GM06990 (cell line): ENCODE results near the gene FBXO42.
"Not testable (repeated sequence)": the region's sequence is repeated elsewhere in the genome, so short reads cannot be mapped to it uniquely, and the experiment has no call there.

Experiments used
- DNase-seq: peaks from one replicate; pipeline ENCODE4 v3.0.0-alpha.2; 2011; ENCODE audit not compliant: insufficient read length; ENCODE audit errors: extremely low read depth
- H3K27me3 ChIP-seq: replicated peaks from 2 replicates; pipeline ENCODE4 v1.6.0; 2011; ENCODE audit warnings: low read length; ENCODE audit not compliant: control insufficient read depth, insufficient read depth
- H3K36me3 ChIP-seq: 2 replicates; pipeline ENCODE4 v1.5.1; 2011; ENCODE audit warnings: low read length; ENCODE audit not compliant: control insufficient read depth, insufficient read depth
- H3K4me3 ChIP-seq: replicated peaks from 2 replicates; pipeline ENCODE4 v1.5.1; 2011; ENCODE audit warnings: low read depth, mild to moderate bottlenecking, control low read depth, low read length
- TF ChIP-seq, protein P1 (sequence below): IDR thresholded peaks from 2 replicates; pipeline ENCODE4 v1.5.1; 2011; ENCODE audit warnings: low read length, control low read depth, mild to moderate bottlenecking, inconsistent platforms; ENCODE audit not compliant: insufficient read depth, poor library complexity, severe bottlenecking

Gene FBXO42

GRCh38 chr1:16260814-16261213 lies 91.5 kb downstream of the FBXO42 start:
- Histone ChIP-seq H3K4me3 (no peak overlapping the region), H3K36me3 (0 out of 2 replicates have a peak, but pooled peaks cover 1% of the 10 kb centered on the region), H3K27me3 (no peaks in the 10 kb centered on the region)
- DNase-seq: no peak
- TF ChIP-seq, protein P1, sequence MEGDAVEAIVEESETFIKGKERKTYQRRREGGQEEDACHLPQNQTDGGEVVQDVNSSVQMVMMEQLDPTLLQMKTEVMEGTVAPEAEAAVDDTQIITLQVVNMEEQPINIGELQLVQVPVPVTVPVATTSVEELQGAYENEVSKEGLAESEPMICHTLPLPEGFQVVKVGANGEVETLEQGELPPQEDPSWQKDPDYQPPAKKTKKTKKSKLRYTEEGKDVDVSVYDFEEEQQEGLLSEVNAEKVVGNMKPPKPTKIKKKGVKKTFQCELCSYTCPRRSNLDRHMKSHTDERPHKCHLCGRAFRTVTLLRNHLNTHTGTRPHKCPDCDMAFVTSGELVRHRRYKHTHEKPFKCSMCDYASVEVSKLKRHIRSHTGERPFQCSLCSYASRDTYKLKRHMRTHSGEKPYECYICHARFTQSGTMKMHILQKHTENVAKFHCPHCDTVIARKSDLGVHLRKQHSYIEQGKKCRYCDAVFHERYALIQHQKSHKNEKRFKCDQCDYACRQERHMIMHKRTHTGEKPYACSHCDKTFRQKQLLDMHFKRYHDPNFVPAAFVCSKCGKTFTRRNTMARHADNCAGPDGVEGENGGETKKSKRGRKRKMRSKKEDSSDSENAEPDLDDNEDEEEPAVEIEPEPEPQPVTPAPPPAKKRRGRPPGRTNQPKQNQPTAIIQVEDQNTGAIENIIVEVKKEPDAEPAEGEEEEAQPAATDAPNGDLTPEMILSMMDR: no peak

DNA sequence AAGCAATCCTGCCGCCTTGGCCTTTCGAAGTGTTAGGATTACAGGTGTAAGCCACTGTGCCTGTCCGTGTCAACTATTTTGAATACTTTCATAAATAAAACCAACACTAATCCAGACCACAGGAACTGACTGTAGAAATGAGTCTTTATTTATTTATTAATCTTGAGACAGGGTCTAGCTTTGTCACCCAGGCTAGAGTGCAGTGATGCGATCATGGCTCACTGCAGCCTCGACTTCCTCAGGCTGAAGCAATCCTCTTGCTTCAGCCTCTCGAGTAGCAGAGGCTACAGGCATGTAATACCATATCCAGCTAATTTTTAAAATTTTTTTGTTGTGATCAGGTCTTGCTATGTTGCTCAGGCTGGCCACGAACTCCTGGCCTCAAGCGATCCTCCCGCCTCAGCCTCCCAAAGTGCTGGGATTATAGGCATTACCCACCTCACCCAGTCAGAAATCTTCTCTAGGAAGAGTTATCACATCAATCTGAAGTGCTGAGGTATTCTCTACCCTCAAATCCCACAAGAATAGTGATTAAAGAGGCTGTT lies 93.6 kb downstream of the FBXO42 start:
- Histone ChIP-seq H3K36me3 (0 out of 2 replicates have a peak, but pooled peaks cover 3% of the 10 kb centered on the region), H3K4me3 (no peak overlapping the region), H3K27me3 (no peaks in the 10 kb centered on the region)
- TF ChIP-seq, protein P1: no peak
- DNase-seq: no peak

DNA sequence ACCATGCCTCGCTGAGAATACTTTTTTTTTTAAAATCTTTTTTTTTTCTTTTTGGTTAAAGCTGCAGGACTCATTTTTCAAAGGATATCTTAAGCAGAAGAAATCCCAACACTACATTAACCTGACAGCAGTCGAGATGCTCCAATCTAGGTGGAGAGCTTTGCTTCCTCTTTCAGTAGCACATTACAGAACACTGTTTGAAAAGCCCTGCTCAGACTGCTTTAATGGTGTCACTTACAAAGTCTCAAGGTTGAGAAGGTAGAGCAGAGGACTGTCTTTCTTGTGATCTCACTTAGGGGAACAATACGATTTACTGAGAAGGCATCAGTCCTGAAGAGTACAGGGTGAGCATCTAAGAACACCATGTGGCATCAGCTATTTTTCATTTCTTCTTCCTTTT lies 94.3 kb downstream of the FBXO42 start:
- 0 out of 2 replicates have a peak, but pooled peaks cover 5% of the 10 kb centered on the region for H3K36me3 ChIP-seq
- DNase-seq: no peak
- no peak overlapping the region for H3K4me3 ChIP-seq
- TF ChIP-seq, protein P1: no peak
- no peaks in the 10 kb centered on the region for H3K27me3 ChIP-seq

GRCh38 chr1:16257556-16257955 lies 94.7 kb downstream of the FBXO42 start:
- DNase-seq, H3K36me3 ChIP-seq, H3K4me3 ChIP-seq, H3K27me3 ChIP-seq: not testable (repeated sequence)

DNA sequence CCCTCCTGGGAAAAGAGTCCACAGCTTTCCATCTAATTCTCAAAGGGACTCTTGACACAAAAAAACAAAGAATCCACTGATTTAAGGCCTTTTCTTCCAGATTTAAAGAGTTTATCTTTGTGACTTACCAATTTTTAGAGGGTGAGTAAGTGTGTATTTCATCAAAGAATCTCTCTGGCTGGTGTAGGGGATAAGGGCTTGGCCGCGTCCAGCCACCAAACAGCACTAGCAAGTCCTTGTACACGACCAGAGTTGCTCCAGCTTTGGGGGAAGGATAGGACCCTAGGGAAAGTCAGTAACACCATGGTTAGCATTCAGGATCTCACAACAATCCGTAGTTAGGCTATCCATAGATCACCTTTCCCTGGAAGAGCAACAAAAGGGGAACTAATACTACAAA lies 95.8 kb downstream of the FBXO42 start:
- peaks cover 8% of the 10 kb centered on the region; the same call in 1 of the 2 replicates for H3K36me3 ChIP-seq
- TF ChIP-seq, protein P1: no peak
- no peak overlapping the region for H3K4me3 ChIP-seq
- H3K27me3 ChIP-seq: no peaks in the 10 kb centered on the region
- no peak for DNase-seq

- TF ChIP-seq, protein P1: no peak
- Histone ChIP-seq H3K27me3 (no peaks in the 10 kb centered on the region), H3K36me3 (peaks cover 16% of the 10 kb centered on the region), H3K4me3 (no peak overlapping the region)
- no peak for DNase-seq
Measured at GRCh38 chr1:16254263-16254928, 97.9 kb downstream of the FBXO42 start.
